ENCODE data around the gene NCOR1. TPM values are rescaled to one million over a fixed set of nuclear protein-coding genes. Genes with fewer than 3 reads are reported as not detected.

The NCOR1 gene
- total and polyA plus RNA-seq, 2 of the 13 experiments (the other 11 are each of a cell fraction or from before 2014, with no cell fraction given): 57.0 to 71.7 TPM

DNA sequence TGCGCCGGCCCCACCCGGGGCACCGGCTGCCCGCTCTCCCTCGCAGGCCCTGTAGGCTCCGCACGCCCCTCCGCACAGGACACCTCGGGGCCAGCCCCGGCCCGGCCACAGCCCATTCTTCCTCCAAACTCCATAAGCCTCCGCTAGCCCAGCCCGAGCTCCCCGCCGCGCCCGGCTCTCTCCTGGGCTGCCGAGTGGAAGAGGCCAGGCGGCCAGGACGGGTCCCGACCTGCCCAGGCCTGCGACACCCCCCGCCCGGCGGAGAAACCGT is 397 bp downstream of the NCOR1 start (continued):
- TF ChIP-seq, protein P1, sequence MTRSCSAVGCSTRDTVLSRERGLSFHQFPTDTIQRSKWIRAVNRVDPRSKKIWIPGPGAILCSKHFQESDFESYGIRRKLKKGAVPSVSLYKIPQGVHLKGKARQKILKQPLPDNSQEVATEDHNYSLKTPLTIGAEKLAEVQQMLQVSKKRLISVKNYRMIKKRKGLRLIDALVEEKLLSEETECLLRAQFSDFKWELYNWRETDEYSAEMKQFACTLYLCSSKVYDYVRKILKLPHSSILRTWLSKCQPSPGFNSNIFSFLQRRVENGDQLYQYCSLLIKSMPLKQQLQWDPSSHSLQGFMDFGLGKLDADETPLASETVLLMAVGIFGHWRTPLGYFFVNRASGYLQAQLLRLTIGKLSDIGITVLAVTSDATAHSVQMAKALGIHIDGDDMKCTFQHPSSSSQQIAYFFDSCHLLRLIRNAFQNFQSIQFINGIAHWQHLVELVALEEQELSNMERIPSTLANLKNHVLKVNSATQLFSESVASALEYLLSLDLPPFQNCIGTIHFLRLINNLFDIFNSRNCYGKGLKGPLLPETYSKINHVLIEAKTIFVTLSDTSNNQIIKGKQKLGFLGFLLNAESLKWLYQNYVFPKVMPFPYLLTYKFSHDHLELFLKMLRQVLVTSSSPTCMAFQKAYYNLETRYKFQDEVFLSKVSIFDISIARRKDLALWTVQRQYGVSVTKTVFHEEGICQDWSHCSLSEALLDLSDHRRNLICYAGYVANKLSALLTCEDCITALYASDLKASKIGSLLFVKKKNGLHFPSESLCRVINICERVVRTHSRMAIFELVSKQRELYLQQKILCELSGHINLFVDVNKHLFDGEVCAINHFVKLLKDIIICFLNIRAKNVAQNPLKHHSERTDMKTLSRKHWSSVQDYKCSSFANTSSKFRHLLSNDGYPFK (CRISPR knock-in tag; IDR thresholded peaks at IDR 0.05; ENCODE audit: borderline replicate concordance): no peak
- TF ChIP-seq NCOA2 (CRISPR knock-in tag; IDR thresholded peaks at IDR 0.05) (no peak), NFIB (CRISPR knock-in tag; IDR thresholded peaks at IDR 0.05; ENCODE audit: borderline replicate concordance) (no peak), HOXA7 (CRISPR knock-in tag; IDR thresholded peaks at IDR 0.05) (no peak), FLYWCH1 (CRISPR knock-in tag; IDR thresholded peaks at IDR 0.05) (no peak), U2AF1 (optimal IDR thresholded peaks at IDR 0.05; ENCODE audit: low read depth, low read length) (peak; percentile 63), HOXA5 (CRISPR knock-in tag; IDR thresholded peaks at IDR 0.05) (no peak), NFAT5 (CRISPR knock-in tag; IDR thresholded peaks at IDR 0.05) (no peak), CBX5 (CRISPR knock-in tag; IDR thresholded peaks at IDR 0.05; ENCODE audit: borderline replicate concordance) (no peak), ZBTB34 (CRISPR knock-in tag; IDR thresholded peaks at IDR 0.05) (no peak), REXO4 (CRISPR knock-in tag; IDR thresholded peaks at IDR 0.05; ENCODE audit: borderline replicate concordance) (peak; percentile 24; the same call in 1 of the 2 replicates), SNAPC4 (CRISPR knock-in tag; IDR thresholded peaks at IDR 0.05) (no peak)
- TF ChIP-seq, protein P2, sequence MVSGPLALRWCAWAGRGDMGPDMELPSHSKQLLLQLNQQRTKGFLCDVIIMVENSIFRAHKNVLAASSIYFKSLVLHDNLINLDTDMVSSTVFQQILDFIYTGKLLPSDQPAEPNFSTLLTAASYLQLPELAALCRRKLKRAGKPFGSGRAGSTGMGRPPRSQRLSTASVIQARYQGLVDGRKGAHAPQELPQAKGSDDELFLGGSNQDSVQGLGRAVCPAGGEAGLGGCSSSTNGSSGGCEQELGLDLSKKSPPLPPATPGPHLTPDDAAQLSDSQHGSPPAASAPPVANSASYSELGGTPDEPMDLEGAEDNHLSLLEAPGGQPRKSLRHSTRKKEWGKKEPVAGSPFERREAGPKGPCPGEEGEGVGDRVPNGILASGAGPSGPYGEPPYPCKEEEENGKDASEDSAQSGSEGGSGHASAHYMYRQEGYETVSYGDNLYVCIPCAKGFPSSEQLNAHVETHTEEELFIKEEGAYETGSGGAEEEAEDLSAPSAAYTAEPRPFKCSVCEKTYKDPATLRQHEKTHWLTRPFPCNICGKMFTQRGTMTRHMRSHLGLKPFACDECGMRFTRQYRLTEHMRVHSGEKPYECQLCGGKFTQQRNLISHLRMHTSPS (CRISPR knock-in tag; IDR thresholded peaks at IDR 0.05; ENCODE audit: low read depth): no peak; the same call in 1 of the 2 replicates
